Loucy (cell line): Measurements from ENCODE around the gene HOXC12.

ENCODE experiments used
- EZH2phosphoT487 ChIP-seq: fragments of 200-600 bp; IDR thresholded peaks from 2 replicates; pipeline ENCODE4 v1.6.1; 2018; ENCODE audit warnings: antibody characterized with exemption, mild to moderate bottlenecking, moderate library complexity, borderline replicate concordance
- TF ChIP-seq, protein P1 (sequence below): fragments of 200-600 bp; sonication (generic); conservative IDR thresholded peaks from 2 replicates; pipeline ENCODE4 v1.5.1; 2014; ENCODE audit warnings: mild to moderate bottlenecking, antibody characterized with exemption, low read length

DNA sequence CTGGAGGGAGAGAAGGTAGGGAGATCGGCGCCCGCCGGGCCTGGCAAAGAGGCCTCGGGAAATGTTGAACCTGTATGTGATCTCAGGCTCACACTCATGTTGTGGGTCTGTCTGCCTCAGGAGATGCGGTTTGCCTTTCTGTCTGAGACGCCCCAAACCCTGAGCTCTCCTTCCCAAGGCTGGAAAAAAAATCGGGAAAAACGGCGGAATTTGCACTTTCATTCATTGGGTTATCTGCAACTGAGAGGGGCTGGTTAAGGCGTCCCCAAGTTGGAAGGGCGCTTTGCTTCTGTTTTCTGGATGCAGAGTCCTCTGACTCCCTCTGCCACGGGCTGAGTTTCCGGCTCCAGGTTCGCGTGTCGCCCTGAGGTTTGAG is 40.3 kb downstream of the HOXC12 start:
- TF ChIP-seq, protein P1, sequence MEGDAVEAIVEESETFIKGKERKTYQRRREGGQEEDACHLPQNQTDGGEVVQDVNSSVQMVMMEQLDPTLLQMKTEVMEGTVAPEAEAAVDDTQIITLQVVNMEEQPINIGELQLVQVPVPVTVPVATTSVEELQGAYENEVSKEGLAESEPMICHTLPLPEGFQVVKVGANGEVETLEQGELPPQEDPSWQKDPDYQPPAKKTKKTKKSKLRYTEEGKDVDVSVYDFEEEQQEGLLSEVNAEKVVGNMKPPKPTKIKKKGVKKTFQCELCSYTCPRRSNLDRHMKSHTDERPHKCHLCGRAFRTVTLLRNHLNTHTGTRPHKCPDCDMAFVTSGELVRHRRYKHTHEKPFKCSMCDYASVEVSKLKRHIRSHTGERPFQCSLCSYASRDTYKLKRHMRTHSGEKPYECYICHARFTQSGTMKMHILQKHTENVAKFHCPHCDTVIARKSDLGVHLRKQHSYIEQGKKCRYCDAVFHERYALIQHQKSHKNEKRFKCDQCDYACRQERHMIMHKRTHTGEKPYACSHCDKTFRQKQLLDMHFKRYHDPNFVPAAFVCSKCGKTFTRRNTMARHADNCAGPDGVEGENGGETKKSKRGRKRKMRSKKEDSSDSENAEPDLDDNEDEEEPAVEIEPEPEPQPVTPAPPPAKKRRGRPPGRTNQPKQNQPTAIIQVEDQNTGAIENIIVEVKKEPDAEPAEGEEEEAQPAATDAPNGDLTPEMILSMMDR: no peak
- no peak for TF ChIP-seq EZH2phosphoT487
